Measurements from ENCODE around the gene MINDY4.

Gene MINDY4

GRCh38 chr7:30880941-30881340 lies 109.7 kb downstream of the MINDY4 start:
- no peak for DNase-seq

GRCh38 chr7:30881448-30881847 lies 110.2 kb downstream of the MINDY4 start:
- no peak for DNase-seq

- no peak for DNase-seq
These were observed 113.7 kb downstream of the MINDY4 start for GRCh38 chr7:30884881-30885280.

- DNase-seq, result no peak
These were observed 115.4 kb downstream of the MINDY4 start for GRCh38 chr7:30886608-30887011.

GRCh38 chr7:30887464-30887872 lies 116.3 kb downstream of the MINDY4 start:
- no peak for DNase-seq

- DNase-seq, result no peak
These were observed 117.5 kb downstream of the MINDY4 start for GRCh38 chr7:30888747-30889146.

GRCh38 chr7:30890226-30890625 lies 119.0 kb downstream of the MINDY4 start:
- DNase-seq, result no peak

GRCh38 chr7:30893357-30893756 lies 122.1 kb downstream of the MINDY4 start:
- DNase-seq, result no peak

GRCh38 chr7:30894009-30894408 lies 122.8 kb downstream of the MINDY4 start:
- no peak for DNase-seq

- no peak for DNase-seq
These were observed 123.8 kb downstream of the MINDY4 start for GRCh38 chr7:30894866-30895605.

- no peak for DNase-seq
These were observed 124.8 kb downstream of the MINDY4 start for GRCh38 chr7:30896036-30896435.

- DNase-seq, result no peak
These were observed 125.8 kb downstream of the MINDY4 start for GRCh38 chr7:30896783-30897637.

- DNase-seq, result no peak
These were observed 126.6 kb downstream of the MINDY4 start for GRCh38 chr7:30897770-30898169.

GRCh38 chr7:30898411-30898810 lies 127.2 kb downstream of the MINDY4 start:
- DNase-seq, result no peak

- no peak for DNase-seq
These were observed 127.8 kb downstream of the MINDY4 start for GRCh38 chr7:30899066-30899465.

GRCh38 chr7:30899630-30900029 lies 128.4 kb downstream of the MINDY4 start:
- DNase-seq, result no peak

- no peak for DNase-seq
These were observed 128.8 kb downstream of the MINDY4 start for GRCh38 chr7:30900053-30900452.

GRCh38 chr7:30900803-30901362 lies 129.7 kb downstream of the MINDY4 start:
- no peak for DNase-seq

GRCh38 chr7:30901856-30902255 lies 130.6 kb downstream of the MINDY4 start:
- no peak for DNase-seq

GRCh38 chr7:30902466-30902865 lies 131.2 kb downstream of the MINDY4 start:
- no peak for DNase-seq

- DNase-seq, result no peak
These were observed 131.9 kb downstream of the MINDY4 start for GRCh38 chr7:30903146-30903545.

- DNase-seq, result no peak
These were observed 133.3 kb downstream of the MINDY4 start for GRCh38 chr7:30904561-30904960.

- DNase-seq, result no peak
These were observed 134.1 kb downstream of the MINDY4 start for GRCh38 chr7:30905078-30906012.
